ENCODE measurements around the gene RSPH1. TPM values are rescaled to one million over a fixed set of nuclear protein-coding genes. Genes with fewer than 3 reads are reported as not detected.

The RSPH1 gene
- total RNA-seq, 2 donors from 2014 or later = not detected

DNA sequence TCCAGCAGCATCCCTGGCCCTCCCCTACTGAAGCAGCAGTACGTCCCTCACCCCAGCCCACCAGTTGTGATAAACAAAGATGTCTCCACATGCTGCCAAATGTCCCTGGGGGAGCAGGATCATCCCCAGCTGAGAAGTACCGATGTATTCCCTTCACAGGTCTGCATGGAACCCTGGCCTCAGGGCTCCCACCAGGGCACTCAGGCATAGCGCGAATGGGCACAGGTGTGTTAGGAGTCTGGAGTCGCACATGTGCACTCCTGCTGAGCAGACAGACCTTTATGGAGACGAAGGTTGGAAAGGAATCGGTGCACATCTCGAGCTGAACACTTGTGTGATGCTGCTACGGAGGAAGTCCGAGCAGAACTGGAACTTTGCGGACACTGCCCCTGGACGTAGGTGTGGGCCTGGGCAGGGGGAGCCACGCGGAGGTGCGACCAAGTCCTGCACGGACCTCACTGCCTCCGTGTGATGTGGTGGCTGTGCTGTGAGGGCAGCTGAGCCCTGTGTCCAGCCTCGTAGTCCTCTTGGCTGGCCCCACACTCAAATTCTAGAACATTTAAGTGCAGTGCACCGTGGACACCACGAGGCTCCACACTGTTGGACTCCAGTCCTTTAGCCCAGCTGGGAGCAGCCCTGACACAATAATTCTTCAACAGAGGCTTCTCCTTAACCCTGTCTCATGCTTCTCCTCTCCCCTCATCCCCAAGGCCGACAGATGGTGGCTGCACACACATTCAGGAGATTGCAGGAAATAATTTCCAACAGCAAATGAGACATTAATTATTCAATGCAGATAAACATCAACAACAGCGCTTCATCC is 43.4 kb downstream of the RSPH1 start:
- DNase-seq (ENCODE audit: low spot score) = no peak
- Histone ChIP-seq H3K27ac (no peak overlapping the region), H3K36me3 (no peaks in the 10 kb centered on the region), H3K4me3 (no peak overlapping the region), H3K4me1 (peaks cover 0 to 3% of the 10 kb centered on the region in 2 donors), H3K9me3 (no peaks in the 10 kb centered on the region), H3K27me3 (no peaks in the 10 kb centered on the region)
- no peak for TF ChIP-seq CTCF (IDR thresholded peaks at IDR 0.05)

DNA sequence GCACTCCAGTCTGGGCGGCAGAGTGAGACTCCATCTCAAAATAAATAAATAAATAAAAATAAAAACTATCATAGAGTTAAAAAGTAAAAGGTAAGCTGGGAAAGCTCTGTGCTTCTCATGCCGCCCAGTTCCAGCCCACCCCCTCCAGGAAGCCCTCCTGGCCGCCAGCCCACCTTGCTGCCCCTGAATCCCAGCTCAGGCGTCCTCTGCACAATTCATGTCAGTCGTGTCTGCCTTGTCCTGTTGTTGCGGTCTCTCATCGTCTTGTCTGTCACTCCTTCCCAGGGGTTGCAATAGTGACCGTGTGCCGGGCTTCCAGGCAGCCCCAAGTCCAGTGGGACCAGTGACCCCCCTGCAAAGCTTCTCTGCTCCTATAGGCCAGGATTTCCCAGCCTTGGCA is 44.1 kb downstream of the RSPH1 start:
- no peak overlapping the region for H3K27ac ChIP-seq
- peaks cover 0 to 3% of the 10 kb centered on the region in 2 donors for H3K4me1 ChIP-seq
- H3K27me3 ChIP-seq = no peaks in the 10 kb centered on the region
- no peak overlapping the region for H3K4me3 ChIP-seq
- no peak for DNase-seq (ENCODE audit: low spot score)
- no peaks in the 10 kb centered on the region for H3K9me3 ChIP-seq
- H3K36me3 ChIP-seq = no peaks in the 10 kb centered on the region
- TF ChIP-seq CTCF (IDR thresholded peaks at IDR 0.05) = no peak

- no peak for DNase-seq (ENCODE audit: low spot score)
- H3K27me3 ChIP-seq = no peaks in the 10 kb centered on the region
- H3K9me3 ChIP-seq = no peaks in the 10 kb centered on the region
- peaks cover 0 to 3% of the 10 kb centered on the region in 2 donors for H3K4me1 ChIP-seq
- no peaks in the 10 kb centered on the region for H3K36me3 ChIP-seq
- H3K27ac ChIP-seq = no peak overlapping the region
- no peak for TF ChIP-seq CTCF (IDR thresholded peaks at IDR 0.05)
- no peak overlapping the region for H3K4me3 ChIP-seq
Observed at GRCh38 chr21:42448686-42449085, 47.3 kb downstream of the RSPH1 start.

GRCh38 chr21:42447732-42448131 is 48.3 kb downstream of the RSPH1 start:
- no peak overlapping the region for H3K27ac ChIP-seq
- no peaks in the 10 kb centered on the region for H3K27me3 ChIP-seq
- peaks cover 0 to 3% of the 10 kb centered on the region in 2 donors for H3K4me1 ChIP-seq
- TF ChIP-seq CTCF (IDR thresholded peaks at IDR 0.05) = no peak
- no peak overlapping the region for H3K4me3 ChIP-seq
- no peaks in the 10 kb centered on the region for H3K36me3 ChIP-seq
- no peaks in the 10 kb centered on the region for H3K9me3 ChIP-seq
- no peak for DNase-seq (ENCODE audit: low spot score)

GRCh38 chr21:42447182-42447581 is 48.8 kb downstream of the RSPH1 start:
- no peak for DNase-seq (ENCODE audit: low spot score)
- H3K27me3 ChIP-seq = no peaks in the 10 kb centered on the region
- H3K36me3 ChIP-seq = no peaks in the 10 kb centered on the region
- no peak overlapping the region for H3K4me3 ChIP-seq
- peaks cover 0 to 3% of the 10 kb centered on the region in 2 donors for H3K4me1 ChIP-seq
- no peak for TF ChIP-seq CTCF (IDR thresholded peaks at IDR 0.05)
- no peaks in the 10 kb centered on the region for H3K9me3 ChIP-seq
- H3K27ac ChIP-seq = no peak overlapping the region

GRCh38 chr21:42446531-42446930 is 49.5 kb downstream of the RSPH1 start:
- no peaks in the 10 kb centered on the region for H3K36me3 ChIP-seq
- no peaks in the 10 kb centered on the region for H3K9me3 ChIP-seq
- H3K4me3 ChIP-seq = no peak overlapping the region
- no peak for TF ChIP-seq CTCF (IDR thresholded peaks at IDR 0.05)
- DNase-seq (ENCODE audit: low spot score) = no peak
- peaks cover 0 to 3% of the 10 kb centered on the region in 2 donors for H3K4me1 ChIP-seq
- no peak overlapping the region for H3K27ac ChIP-seq
- no peaks in the 10 kb centered on the region for H3K27me3 ChIP-seq
